AG04449 (cell line): Measurements from ENCODE around the gene NXT1.

Source experiments
- CTCF ChIA-PET: fragments of 350-600 bp; formaldehyde crosslinking; extraction: SDS; loops from one replicate; lab custom pipeline; 2021; ENCODE audit warnings: antibody characterized with exemption; lab: Yijun Ruan, JAX
- POLR2A ChIA-PET: fragments of 400-600, 350-600 bp; formaldehyde crosslinking; extraction: SDS; loops from one replicate; lab custom pipeline; 2020; ENCODE audit warnings: antibody characterized with exemption, inconsistent platforms; lab: Yijun Ruan, JAX
- DNase-seq: peaks from one replicate; pipeline ENCODE4 v3.0.0-alpha.2; 2010; ENCODE audit warnings: low read depth, low spot score
- H3K4me3 ChIP-seq: 2 replicates; pipeline ENCODE4 v1.5.1; 2011; ENCODE audit warnings: low read depth, mild to moderate bottlenecking, control low read depth, low read length
- TF ChIP-seq, protein P1 (sequence below): IDR thresholded peaks from one replicate; pipeline ENCODE4 v1.5.1; 2011; ENCODE audit warnings: mild to moderate bottlenecking, moderate library complexity, low read length, control low read depth, inconsistent platforms; ENCODE audit not compliant: insufficient read depth; ENCODE audit errors: missing control alignments

NXT1 gene

DNA sequence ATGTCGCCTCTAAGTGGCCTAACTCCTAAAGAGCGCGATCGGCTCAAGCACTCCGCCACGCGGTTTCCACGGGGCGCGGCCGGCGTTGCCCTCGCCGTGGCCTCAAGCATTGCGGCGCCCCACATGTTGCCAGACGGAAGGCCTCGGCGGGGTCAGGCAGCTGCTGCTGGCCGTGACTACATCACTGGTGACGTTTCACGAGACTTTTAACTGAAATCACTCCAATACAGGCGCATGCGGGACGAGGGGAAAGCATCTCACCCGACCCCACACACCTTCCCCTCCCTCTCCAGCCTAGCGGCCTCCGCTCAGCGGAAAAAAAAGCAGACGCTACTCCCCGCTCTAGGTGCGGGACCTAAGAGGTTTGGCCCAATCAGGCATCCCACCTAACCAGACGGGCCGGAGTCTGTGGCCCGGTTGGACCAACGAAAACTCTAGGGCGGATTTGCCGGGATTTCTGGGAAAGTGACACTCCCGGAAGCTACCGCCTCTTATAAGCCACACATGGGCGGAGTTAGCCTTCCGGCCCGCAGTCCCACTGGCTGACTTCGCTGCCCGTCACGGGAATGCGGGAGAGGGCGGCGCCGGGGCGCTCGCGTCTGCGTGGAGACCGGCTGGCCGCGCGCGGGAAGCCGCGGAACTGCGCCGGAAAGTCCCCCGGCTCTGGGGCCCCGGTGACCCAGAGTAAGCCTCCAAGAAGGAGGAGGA lies at the start of gene NXT1:
Gene NXT1 (plus strand): TSS at position 596 of the 708 bp plus-strand sequence. CDS start 3,251 bp downstream, outside the sequence.
- TF ChIP-seq, protein P1, sequence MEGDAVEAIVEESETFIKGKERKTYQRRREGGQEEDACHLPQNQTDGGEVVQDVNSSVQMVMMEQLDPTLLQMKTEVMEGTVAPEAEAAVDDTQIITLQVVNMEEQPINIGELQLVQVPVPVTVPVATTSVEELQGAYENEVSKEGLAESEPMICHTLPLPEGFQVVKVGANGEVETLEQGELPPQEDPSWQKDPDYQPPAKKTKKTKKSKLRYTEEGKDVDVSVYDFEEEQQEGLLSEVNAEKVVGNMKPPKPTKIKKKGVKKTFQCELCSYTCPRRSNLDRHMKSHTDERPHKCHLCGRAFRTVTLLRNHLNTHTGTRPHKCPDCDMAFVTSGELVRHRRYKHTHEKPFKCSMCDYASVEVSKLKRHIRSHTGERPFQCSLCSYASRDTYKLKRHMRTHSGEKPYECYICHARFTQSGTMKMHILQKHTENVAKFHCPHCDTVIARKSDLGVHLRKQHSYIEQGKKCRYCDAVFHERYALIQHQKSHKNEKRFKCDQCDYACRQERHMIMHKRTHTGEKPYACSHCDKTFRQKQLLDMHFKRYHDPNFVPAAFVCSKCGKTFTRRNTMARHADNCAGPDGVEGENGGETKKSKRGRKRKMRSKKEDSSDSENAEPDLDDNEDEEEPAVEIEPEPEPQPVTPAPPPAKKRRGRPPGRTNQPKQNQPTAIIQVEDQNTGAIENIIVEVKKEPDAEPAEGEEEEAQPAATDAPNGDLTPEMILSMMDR, result peak; percentile 4
- POLR2A ChIA-PET, result interaction anchor here (0.7 to 2.5 kb wide), 9 partner anchors 8 to 661 kb away, joined by 3 to 11 read pairs (median 4); partner anchors contain the start of genes GZF1 and NAPB
- CTCF ChIA-PET, result interaction anchor here (0.5 to 4.2 kb wide), 24 partner anchors 8 to 664 kb away, joined by 3 to 43 read pairs (median 4); partner anchors contain the start of genes CST9 and NAPB
- peak; percentile 95 for DNase-seq
- peak within 1 kb of the TSS; percentile 86 for H3K4me3 ChIP-seq

DNA sequence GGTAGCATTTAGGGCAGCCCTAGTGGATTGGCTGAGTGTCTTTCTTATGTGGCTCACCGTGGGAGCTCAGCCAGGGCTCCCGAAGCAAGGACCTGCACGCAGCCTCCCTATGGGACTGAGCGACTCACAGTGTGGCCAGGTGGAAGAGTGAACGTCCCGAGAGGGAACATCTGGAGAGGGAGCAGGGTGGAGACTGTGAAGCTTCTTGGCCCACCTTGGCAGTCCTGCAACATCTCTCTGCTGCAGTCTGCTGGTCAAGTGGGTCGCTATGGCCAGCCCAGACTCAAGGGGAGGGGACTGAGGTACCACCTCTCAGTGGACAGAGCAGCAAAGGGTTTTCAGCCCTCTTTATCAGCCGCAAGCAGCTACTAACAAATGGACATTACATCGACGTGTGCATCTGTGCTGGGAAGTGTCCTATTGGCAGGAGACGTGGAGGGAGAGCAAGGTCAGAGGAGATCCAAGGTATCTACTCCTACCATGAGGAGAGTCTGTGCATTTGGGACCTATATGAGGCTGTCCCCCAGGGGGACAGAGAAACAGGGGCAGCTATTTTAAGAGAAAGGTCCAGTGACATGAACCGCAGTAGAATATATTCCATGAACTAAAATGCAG lies 49.0 kb upstream of the NXT1 start:
- H3K4me3 ChIP-seq, result no peak overlapping the region
- DNase-seq, result no peak
- TF ChIP-seq, protein P1, result no peak
- POLR2A ChIA-PET, result no interaction called here
- CTCF ChIA-PET, result no interaction called here

DNA sequence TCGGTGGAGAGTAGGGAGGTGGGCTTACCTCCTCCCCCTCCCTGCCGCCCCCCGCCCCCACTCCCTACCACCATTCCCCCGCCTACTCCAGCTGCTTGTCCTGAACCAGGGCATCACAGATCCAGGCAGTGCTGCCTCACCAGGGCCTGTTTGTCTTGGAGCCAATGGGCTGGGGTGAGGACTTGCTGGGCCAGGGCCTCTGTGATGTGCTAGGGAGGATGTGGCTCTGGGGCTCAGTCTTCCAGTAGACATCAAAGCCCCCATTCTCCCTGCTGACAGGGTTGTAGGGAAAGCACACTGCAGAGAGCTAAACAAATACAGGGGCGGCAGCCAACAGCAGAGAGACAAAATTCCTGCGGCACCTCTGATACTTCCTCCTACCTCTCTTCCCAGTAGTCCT lies 48.2 kb upstream of the NXT1 start:
- DNase-seq, result no peak
- ChIA-PET POLR2A (no interaction called here), CTCF (no interaction called here)
- TF ChIP-seq, protein P1, result no peak
- no peak overlapping the region for H3K4me3 ChIP-seq

DNA sequence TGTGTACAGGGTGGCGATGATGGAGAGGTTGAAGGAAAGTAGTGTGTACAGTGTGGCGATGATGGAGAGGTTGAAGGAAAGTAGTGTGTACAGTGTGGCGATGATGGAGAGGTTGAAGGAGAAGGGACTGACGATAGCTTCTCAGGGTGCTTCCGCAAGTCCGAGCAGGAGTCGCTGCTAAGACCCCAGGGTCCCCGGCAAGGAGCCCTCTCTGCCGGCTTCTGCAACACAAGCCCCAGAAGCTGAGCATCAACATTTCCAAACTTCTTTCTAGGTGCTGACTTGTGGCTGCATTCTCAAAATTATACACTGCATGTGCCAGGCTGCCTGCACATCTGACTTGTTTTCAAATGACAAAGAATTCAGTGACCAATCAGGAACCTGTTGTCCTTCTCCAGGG lies 47.8 kb upstream of the NXT1 start:
- TF ChIP-seq, protein P1, result no peak
- ChIA-PET POLR2A (no interaction called here), CTCF (no interaction called here)
- DNase-seq, result no peak
- H3K4me3 ChIP-seq, result no peak overlapping the region

DNA sequence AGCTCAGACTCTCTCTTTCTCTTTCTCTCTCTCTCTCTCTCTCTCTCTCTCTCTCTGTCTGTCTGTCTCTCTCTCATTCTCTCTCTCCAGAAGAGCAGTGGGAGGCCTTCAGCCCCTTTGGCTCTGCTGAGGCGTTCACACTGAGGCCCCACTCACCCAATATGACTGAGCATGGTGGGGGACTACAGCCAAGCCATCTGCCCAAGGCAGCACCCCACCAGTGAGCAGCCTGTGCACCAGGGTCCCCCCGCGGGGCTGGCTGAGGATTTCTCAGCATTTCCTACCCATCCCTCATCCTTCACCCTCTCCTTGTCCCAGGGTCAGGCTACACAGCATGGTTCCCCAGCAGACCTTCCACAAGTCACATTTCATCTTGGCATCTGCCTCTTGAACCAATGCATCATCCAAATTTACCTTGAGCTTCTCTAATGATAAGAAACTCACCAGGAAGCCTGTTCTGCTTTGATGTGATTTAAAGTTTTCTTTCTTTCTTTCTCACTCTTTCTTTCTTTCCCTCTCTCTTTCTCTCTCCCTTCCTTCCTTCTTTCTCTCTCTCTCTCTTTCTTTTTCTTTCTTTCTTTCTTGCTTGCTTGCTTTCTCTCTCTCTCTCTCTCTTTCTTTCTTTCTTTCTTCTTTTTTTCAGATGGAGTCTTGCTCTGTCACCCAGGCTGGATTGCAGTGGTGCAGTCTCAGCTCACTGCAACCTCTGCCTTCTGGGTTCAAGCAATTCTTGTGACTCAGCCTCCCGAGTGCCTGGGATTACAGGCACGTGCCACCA lies 47.1 kb upstream of the NXT1 start:
- CTCF ChIA-PET, result no interaction called here
- DNase-seq, result no peak
- POLR2A ChIA-PET, result no interaction called here
- TF ChIP-seq, protein P1, result no peak
- H3K4me3 ChIP-seq, result no peak overlapping the region
